DMS 273 treated with DMSO at 0.1 percent for 48 hours (cell line): ENCODE measurements around the gene GRIK3.

Source experiments
- DNase-seq: peaks from one replicate; lab custom pipeline; 2025; lab: John Stamatoyannopoulos, UW

The GRIK3 gene

GRCh38 chr1:36853638-36854037 is 180.7 kb downstream of the GRIK3 start:
- no peak for DNase-seq

GRCh38 chr1:36852586-36852985 is 181.7 kb downstream of the GRIK3 start:
- no peak for DNase-seq

GRCh38 chr1:36851595-36851994 is 182.7 kb downstream of the GRIK3 start:
- DNase-seq: no peak

- no peak for DNase-seq
Measured at GRCh38 chr1:36851087-36851486, 183.2 kb downstream of the GRIK3 start.

GRCh38 chr1:36849956-36850355 is 184.4 kb downstream of the GRIK3 start:
- DNase-seq: no peak

GRCh38 chr1:36847761-36848160 is 186.6 kb downstream of the GRIK3 start:
- DNase-seq: peak; percentile 80

GRCh38 chr1:36847186-36847585 is 187.1 kb downstream of the GRIK3 start:
- DNase-seq: no peak

- DNase-seq: no peak
Measured at GRCh38 chr1:36846357-36846756, 188.0 kb downstream of the GRIK3 start.

- no peak for DNase-seq
Measured at GRCh38 chr1:36845802-36846201, 188.5 kb downstream of the GRIK3 start.

GRCh38 chr1:36844917-36845316 is 189.4 kb downstream of the GRIK3 start:
- DNase-seq: no peak

GRCh38 chr1:36843906-36844610 is 190.3 kb downstream of the GRIK3 start:
- DNase-seq: no peak

GRCh38 chr1:36843027-36843426 is 191.3 kb downstream of the GRIK3 start:
- DNase-seq: no peak

GRCh38 chr1:36842448-36842847 is 191.9 kb downstream of the GRIK3 start:
- DNase-seq: no peak

GRCh38 chr1:36839485-36839884 is 194.8 kb downstream of the GRIK3 start:
- DNase-seq: no peak

- DNase-seq: no peak
Measured at GRCh38 chr1:36838888-36839287, 195.4 kb downstream of the GRIK3 start.

- no peak for DNase-seq
Measured at GRCh38 chr1:36836916-36837315, 197.4 kb downstream of the GRIK3 start.

GRCh38 chr1:36836196-36836883 is 198.0 kb downstream of the GRIK3 start:
- no peak for DNase-seq

GRCh38 chr1:36835696-36836095 is 198.6 kb downstream of the GRIK3 start:
- DNase-seq: no peak

GRCh38 chr1:36835017-36835695 is 199.2 kb downstream of the GRIK3 start:
- DNase-seq: no peak

GRCh38 chr1:36834586-36834985 is 199.7 kb downstream of the GRIK3 start:
- DNase-seq: no peak

- peak; percentile 80 for DNase-seq
Measured at GRCh38 chr1:36831186-36831810, 203.0 kb downstream of the GRIK3 start.

- DNase-seq: peak; percentile 49
Measured at GRCh38 chr1:36829961-36830360, 204.4 kb downstream of the GRIK3 start.

- DNase-seq: peak; percentile 24
Measured at GRCh38 chr1:36829066-36829465, 205.2 kb downstream of the GRIK3 start.
